ENCODE data around the gene LRRC8B.

LRRC8B gene

DNA sequence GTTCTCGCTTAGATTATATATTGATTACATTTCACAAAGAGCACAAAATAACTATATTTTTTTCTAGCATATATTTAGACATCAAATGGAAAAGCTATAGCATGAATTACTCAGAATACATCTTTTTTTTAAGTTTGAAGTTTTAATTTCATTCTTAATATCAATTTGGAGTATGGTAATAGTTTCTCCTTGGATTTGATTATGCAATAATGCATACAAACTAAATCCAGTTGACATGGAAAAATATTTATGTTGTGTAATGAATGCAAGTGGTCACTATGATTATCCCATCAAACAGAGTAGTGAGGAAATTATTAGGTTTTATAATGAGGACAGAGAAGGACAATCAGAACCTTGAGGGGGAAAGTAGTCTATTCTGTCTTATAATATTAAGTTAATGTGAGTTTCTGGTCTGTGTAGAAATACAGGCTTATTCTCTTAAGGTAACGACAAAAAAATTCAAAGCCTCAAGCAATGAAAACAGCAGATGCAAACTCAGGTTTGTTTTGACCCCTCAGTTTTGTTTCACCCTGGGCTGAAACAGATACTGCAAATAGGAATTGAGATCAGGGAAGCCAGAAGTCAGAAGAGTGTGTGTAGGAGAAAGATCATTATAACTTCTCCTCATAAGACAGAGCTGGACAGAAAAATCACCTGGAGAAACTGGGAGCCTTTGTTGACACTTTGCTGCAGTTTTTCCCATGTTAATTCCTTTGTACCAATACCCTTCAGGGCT lies 23.7 kb downstream of the LRRC8B start:
- TF ChIP-seq, protein P1, sequence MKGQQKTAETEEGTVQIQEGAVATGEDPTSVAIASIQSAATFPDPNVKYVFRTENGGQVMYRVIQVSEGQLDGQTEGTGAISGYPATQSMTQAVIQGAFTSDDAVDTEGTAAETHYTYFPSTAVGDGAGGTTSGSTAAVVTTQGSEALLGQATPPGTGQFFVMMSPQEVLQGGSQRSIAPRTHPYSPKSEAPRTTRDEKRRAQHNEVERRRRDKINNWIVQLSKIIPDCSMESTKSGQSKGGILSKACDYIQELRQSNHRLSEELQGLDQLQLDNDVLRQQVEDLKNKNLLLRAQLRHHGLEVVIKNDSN (IDR thresholded peaks at IDR 0.05): no peak
- TF ChIP-seq EP300 (IDR thresholded peaks at IDR 0.05; ENCODE audit: borderline replicate concordance) (no peak), CREB1 (IDR thresholded peaks at IDR 0.05; ENCODE audit: low read depth) (no peak), TEAD4 (IDR thresholded peaks at IDR 0.05) (no peak), ZBTB7A (IDR thresholded peaks at IDR 0.05; ENCODE audit: low read depth) (no peak), NFIC (IDR thresholded peaks at IDR 0.05) (no peak), EGR1 (IDR thresholded peaks at IDR 0.05) (no peak), YY1 (IDR thresholded peaks at IDR 0.05; ENCODE audit: low read depth) (no peak), TCF12 (IDR thresholded peaks at IDR 0.05; ENCODE audit: low read depth) (no peak), TAF1 (IDR thresholded peaks at IDR 0.05; ENCODE audit: low read depth) (no peak)
- TF ChIP-seq, protein P2, sequence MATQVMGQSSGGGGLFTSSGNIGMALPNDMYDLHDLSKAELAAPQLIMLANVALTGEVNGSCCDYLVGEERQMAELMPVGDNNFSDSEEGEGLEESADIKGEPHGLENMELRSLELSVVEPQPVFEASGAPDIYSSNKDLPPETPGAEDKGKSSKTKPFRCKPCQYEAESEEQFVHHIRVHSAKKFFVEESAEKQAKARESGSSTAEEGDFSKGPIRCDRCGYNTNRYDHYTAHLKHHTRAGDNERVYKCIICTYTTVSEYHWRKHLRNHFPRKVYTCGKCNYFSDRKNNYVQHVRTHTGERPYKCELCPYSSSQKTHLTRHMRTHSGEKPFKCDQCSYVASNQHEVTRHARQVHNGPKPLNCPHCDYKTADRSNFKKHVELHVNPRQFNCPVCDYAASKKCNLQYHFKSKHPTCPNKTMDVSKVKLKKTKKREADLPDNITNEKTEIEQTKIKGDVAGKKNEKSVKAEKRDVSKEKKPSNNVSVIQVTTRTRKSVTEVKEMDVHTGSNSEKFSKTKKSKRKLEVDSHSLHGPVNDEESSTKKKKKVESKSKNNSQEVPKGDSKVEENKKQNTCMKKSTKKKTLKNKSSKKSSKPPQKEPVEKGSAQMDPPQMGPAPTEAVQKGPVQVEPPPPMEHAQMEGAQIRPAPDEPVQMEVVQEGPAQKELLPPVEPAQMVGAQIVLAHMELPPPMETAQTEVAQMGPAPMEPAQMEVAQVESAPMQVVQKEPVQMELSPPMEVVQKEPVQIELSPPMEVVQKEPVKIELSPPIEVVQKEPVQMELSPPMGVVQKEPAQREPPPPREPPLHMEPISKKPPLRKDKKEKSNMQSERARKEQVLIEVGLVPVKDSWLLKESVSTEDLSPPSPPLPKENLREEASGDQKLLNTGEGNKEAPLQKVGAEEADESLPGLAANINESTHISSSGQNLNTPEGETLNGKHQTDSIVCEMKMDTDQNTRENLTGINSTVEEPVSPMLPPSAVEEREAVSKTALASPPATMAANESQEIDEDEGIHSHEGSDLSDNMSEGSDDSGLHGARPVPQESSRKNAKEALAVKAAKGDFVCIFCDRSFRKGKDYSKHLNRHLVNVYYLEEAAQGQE (IDR thresholded peaks at IDR 0.05; ENCODE audit: low read depth): no peak

DNA sequence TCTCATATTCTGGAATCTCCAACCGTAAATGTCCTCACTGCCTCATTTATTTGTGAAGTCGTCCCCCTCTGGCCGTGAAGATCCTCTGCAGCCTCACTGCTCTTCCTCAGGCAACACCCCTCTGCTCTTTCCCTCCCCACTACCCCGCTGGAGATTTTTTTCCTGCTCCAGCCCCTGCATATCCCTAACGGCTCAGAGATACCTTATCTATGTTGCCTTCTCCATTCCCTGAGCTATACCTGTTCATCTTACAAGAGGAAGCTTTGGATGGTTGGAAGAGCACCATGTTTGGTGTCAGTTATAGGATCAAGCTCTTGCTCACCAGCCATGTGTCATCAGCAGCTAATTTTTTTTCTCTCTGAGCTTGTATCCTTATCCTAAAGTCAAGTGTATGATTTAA lies 26.4 kb downstream of the LRRC8B start:
- TF ChIP-seq CREB1 (IDR thresholded peaks at IDR 0.05; ENCODE audit: low read depth) (no peak), TEAD4 (IDR thresholded peaks at IDR 0.05) (no peak), EGR1 (IDR thresholded peaks at IDR 0.05) (no peak), EP300 (IDR thresholded peaks at IDR 0.05; ENCODE audit: borderline replicate concordance) (no peak), NFIC (IDR thresholded peaks at IDR 0.05) (no peak), CEBPB (IDR thresholded peaks at IDR 0.05) (no peak), FOXM1 (IDR thresholded peaks at IDR 0.05; ENCODE audit: borderline replicate concordance, low read depth) (no peak), TCF12 (IDR thresholded peaks at IDR 0.05; ENCODE audit: low read depth) (no peak), TAF1 (IDR thresholded peaks at IDR 0.05; ENCODE audit: low read depth) (no peak), ZBTB7A (IDR thresholded peaks at IDR 0.05; ENCODE audit: low read depth) (no peak), RAD21 (IDR thresholded peaks at IDR 0.05; ENCODE audit: low read depth) (no peak)
- TF ChIP-seq, protein P3, sequence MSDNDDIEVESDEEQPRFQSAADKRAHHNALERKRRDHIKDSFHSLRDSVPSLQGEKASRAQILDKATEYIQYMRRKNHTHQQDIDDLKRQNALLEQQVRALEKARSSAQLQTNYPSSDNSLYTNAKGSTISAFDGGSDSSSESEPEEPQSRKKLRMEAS (IDR thresholded peaks at IDR 0.05): no peak
- TF ChIP-seq, protein P1 (IDR thresholded peaks at IDR 0.05): no peak

DNA sequence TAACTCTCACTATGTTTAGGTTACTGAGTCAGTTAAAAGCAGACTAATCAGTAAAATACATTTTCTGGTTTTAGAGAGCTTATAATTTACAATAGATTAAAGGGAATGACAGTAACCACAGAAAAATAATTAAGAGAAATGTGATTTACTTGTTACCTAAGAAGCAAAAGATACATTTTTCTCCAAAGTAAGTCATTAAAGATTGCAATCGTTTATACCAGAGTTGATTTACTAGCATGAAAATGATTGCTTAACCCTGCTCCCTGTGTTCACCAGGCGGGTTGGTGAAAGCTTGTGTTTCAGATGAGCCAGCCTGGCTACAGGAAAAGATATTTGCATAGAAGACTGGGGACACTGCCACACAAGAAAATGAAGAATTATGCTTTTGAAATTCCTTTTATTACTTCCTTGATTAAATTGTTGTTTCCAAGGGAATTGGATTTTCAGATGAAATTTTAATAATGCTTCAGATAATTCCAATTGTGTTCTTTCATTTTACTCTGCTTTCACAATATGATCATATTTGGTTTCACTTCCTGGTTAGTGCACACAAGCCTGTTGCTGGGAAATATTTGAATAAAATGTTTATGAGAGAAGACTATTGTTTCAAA lies 27.9 kb downstream of the LRRC8B start:
- TF ChIP-seq CEBPB (IDR thresholded peaks at IDR 0.05): peak; percentile 71
- TF ChIP-seq, protein P1 (IDR thresholded peaks at IDR 0.05): no peak

DNA sequence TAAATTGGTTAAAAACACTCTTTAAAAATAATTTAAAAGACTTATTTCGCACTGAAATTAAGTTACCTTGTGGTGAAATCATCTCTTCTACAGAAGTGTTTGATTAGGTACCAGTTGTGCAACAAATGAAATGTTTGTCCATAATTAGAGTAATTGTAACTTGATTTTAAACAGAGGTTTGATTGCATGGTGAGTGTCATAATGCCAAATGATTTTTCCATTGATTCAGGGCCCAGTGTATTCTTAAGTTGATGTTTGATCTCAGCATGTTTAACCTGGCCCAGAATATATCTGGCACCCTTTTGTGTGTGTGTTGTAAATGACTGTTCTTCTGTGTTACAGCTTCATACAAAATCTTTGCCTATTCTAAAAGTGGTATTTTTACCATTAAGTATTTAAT lies 28.5 kb downstream of the LRRC8B start:
- TF ChIP-seq, protein P1 (IDR thresholded peaks at IDR 0.05): no peak
- TF ChIP-seq EP300 (IDR thresholded peaks at IDR 0.05; ENCODE audit: borderline replicate concordance) (no peak), TEAD4 (IDR thresholded peaks at IDR 0.05) (no peak), FOXM1 (IDR thresholded peaks at IDR 0.05; ENCODE audit: borderline replicate concordance, low read depth) (no peak), TCF12 (IDR thresholded peaks at IDR 0.05; ENCODE audit: low read depth) (no peak)

DNA sequence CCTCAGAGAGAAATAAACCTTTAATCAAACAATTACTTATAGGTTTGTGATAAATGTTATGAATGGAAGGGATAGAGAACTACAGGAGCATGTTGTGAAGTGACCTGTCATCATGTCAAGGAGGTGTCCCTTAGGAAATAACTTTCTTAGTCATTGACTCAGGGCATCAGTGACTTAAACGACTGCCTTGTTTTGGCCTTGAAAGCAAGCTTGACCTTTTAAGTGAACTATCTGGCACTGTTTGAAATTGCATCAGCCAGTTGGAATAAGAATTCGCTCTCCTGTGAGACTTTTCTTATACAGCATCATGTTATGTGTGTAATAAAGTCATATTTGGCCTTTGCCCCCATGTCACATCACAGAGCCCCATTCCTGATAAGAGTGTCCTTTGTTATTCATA lies 30.9 kb downstream of the LRRC8B start:
- TF ChIP-seq, protein P3 (IDR thresholded peaks at IDR 0.05): no peak
- no peak for TF ChIP-seq ZBTB7A (IDR thresholded peaks at IDR 0.05; ENCODE audit: low read depth)
- no peak for TF ChIP-seq YY1 (IDR thresholded peaks at IDR 0.05; ENCODE audit: low read depth)
- TF ChIP-seq EP300 (IDR thresholded peaks at IDR 0.05; ENCODE audit: borderline replicate concordance): no peak
- no peak for TF ChIP-seq CEBPB (IDR thresholded peaks at IDR 0.05)
- no peak for TF ChIP-seq NFIC (IDR thresholded peaks at IDR 0.05)
- no peak for TF ChIP-seq RAD21 (IDR thresholded peaks at IDR 0.05; ENCODE audit: low read depth)
- TF ChIP-seq FOXM1 (IDR thresholded peaks at IDR 0.05; ENCODE audit: borderline replicate concordance, low read depth): no peak
- TF ChIP-seq, protein P2 (IDR thresholded peaks at IDR 0.05; ENCODE audit: low read depth): no peak
- TF ChIP-seq CREB1 (IDR thresholded peaks at IDR 0.05; ENCODE audit: low read depth): no peak
- no peak for TF ChIP-seq TCF12 (IDR thresholded peaks at IDR 0.05; ENCODE audit: low read depth)
- TF ChIP-seq EGR1 (IDR thresholded peaks at IDR 0.05): no peak
- TF ChIP-seq, protein P1 (IDR thresholded peaks at IDR 0.05): no peak
- TF ChIP-seq TAF1 (IDR thresholded peaks at IDR 0.05; ENCODE audit: low read depth): no peak
- TF ChIP-seq TEAD4 (IDR thresholded peaks at IDR 0.05): no peak
